Measurements from ENCODE around the gene ZNF888. TPM values are rescaled to one million over a fixed set of nuclear protein-coding genes. Genes with fewer than 3 reads are reported as not detected.

Gene ZNF888
- total and polyA plus RNA-seq, 5 donors from 2014 or later: 1.7 to 5.0 (median 2.4) TPM

GRCh38 chr19:52957591-52957990 lies 34.4 kb upstream of the ZNF888 start:
- DNase-seq: no peak
- peaks cover 11% of the 10 kb centered on the region for H3K4me1 ChIP-seq (ENCODE audit: control insufficient read depth, insufficient read depth, low read length, poor library complexity, severe bottlenecking)
- H3K27ac ChIP-seq (ENCODE audit: insufficient read depth, low read length, poor library complexity, severe bottlenecking): no peak overlapping the region
- H3K36me3 Mint-ChIP-seq: peaks cover 76% of the 10 kb centered on the region
- H3K9me3 ChIP-seq (ENCODE audit: control insufficient read depth in 2 of 2, low read length in 2 of 2): peaks cover 66 to 81% of the 10 kb centered on the region in 2 experiments
- H3K4me1 Mint-ChIP-seq: peaks cover 5 to 25% (median 6%) of the 10 kb centered on the region in 4 donors
- H3K27me3 ChIP-seq (ENCODE audit: control insufficient read depth, insufficient read depth, low read length): no peaks in the 10 kb centered on the region
- H3K4me3 ChIP-seq (ENCODE audit: low read depth, low read length): no peak overlapping the region
- peaks cover 72% of the 10 kb centered on the region for H3K36me3 ChIP-seq (ENCODE audit: control insufficient read depth, insufficient read depth, low read length)
- peak overlapping the region in 1 of 3 donors; percentile 67 for H3K27ac Mint-ChIP-seq
- no peak for ATAC-seq (ENCODE audit: low read depth in 2 of 2)
- H3K27me3 Mint-ChIP-seq: no peaks in the 10 kb centered on the region
- no peak overlapping the region for H3K4me3 Mint-ChIP-seq
- peaks cover 0 to 74% (median 33%) of the 10 kb centered on the region in 7 donors for H3K9me3 Mint-ChIP-seq

DNA sequence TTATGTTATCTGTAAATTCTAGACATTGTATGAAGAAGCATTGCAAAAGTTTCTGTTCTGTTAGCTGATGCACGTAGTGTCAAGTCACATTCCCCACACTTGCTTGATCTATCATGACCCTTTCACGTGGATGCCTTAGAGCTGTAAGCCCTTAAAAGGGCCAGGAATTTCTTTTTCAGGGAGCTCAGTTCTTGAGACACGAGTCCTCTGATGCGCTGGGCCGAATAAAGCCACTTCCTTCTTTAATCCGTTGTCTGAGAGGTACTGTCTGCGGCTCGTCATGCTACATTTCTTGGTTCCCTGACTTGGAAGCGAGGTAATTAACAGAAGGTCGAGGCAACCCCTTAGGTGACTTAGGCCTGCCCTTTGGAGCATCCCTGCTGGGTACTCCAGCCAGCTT lies 33.7 kb upstream of the ZNF888 start:
- peaks cover 79% of the 10 kb centered on the region for H3K36me3 ChIP-seq (ENCODE audit: control insufficient read depth, insufficient read depth, low read length)
- H3K4me3 Mint-ChIP-seq: no peak overlapping the region
- H3K27ac ChIP-seq (ENCODE audit: insufficient read depth, low read length, poor library complexity, severe bottlenecking): no peak overlapping the region
- H3K4me3 ChIP-seq (ENCODE audit: low read depth, low read length): no peak overlapping the region
- H3K4me1 ChIP-seq (ENCODE audit: control insufficient read depth, insufficient read depth, low read length, poor library complexity, severe bottlenecking): peaks cover 4% of the 10 kb centered on the region
- H3K9me3 Mint-ChIP-seq: peaks cover 0 to 81% (median 38%) of the 10 kb centered on the region in 7 donors
- no peaks in the 10 kb centered on the region for H3K27me3 ChIP-seq (ENCODE audit: control insufficient read depth, insufficient read depth, low read length)
- no peak for ATAC-seq (ENCODE audit: low read depth in 2 of 2)
- peak overlapping the region in 1 of 3 donors; percentile 26 for H3K27ac Mint-ChIP-seq
- DNase-seq: no peak
- H3K4me1 Mint-ChIP-seq: peaks cover 0 to 18% (median 5%) of the 10 kb centered on the region in 4 donors
- peaks cover 83% of the 10 kb centered on the region for H3K36me3 Mint-ChIP-seq
- H3K27me3 Mint-ChIP-seq: no peaks in the 10 kb centered on the region
- peaks cover 73 to 87% of the 10 kb centered on the region in 2 experiments for H3K9me3 ChIP-seq (ENCODE audit: control insufficient read depth in 2 of 2, low read length in 2 of 2)

DNA sequence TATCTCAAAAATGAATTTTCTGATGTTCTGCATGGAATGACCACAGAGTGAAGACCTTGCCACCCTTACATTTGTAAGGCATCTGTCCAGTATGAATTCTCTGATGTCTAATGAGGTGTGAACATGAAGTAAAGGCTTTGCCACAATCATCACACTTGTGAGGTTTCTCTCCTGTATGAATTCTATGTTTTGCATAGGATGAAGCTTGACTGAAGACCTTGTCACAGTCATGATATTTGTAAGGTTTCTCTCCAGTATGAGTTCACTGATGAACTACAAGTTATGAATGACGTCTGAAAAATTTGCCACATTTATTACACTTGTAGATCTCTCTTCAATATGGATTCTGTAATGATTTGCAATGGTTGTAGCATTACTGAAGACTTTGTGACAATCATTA lies 26.2 kb upstream of the ZNF888 start:
- no peak overlapping the region for H3K4me3 Mint-ChIP-seq

GRCh38 chr19:52948025-52948770 lies 25.0 kb upstream of the ZNF888 start:
- Histone ChIP-seq H3K36me3 (ENCODE audit: control insufficient read depth, insufficient read depth, low read length) (peaks cover 30% of the 10 kb centered on the region), H3K4me1 (ENCODE audit: control insufficient read depth, insufficient read depth, low read length, poor library complexity, severe bottlenecking) (peaks cover 1% of the 10 kb centered on the region), H3K4me3 (ENCODE audit: low read depth, low read length) (no peak overlapping the region), H3K9me3 (ENCODE audit: control insufficient read depth in 2 of 2, low read length in 2 of 2) (peaks cover 64 to 76% of the 10 kb centered on the region in 2 experiments), H3K27me3 (ENCODE audit: control insufficient read depth, insufficient read depth, low read length) (no peaks in the 10 kb centered on the region), H3K27ac (ENCODE audit: insufficient read depth, low read length, poor library complexity, severe bottlenecking) (no peak overlapping the region)
- H3K4me1 Mint-ChIP-seq: no peaks in the 10 kb centered on the region
- no peaks in the 10 kb centered on the region for H3K27me3 Mint-ChIP-seq
- DNase-seq: no peak
- no peak overlapping the region for H3K4me3 Mint-ChIP-seq
- peaks cover 0 to 64% (median 27%) of the 10 kb centered on the region in 7 donors for H3K9me3 Mint-ChIP-seq
- no peak for ATAC-seq (ENCODE audit: low read depth in 2 of 2)
- peaks cover 37% of the 10 kb centered on the region for H3K36me3 Mint-ChIP-seq
- H3K27ac Mint-ChIP-seq: no peak overlapping the region

More for the DNA sequence above, 26.2 kb upstream of the ZNF888 start:
- Mint-ChIP-seq H3K4me1 (no peaks in the 10 kb centered on the region), H3K9me3 (peaks cover 0 to 70% (median 32%) of the 10 kb centered on the region in 7 donors), H3K27ac (no peak overlapping the region), H3K36me3 (peaks cover 45% of the 10 kb centered on the region), H3K27me3 (no peaks in the 10 kb centered on the region)
- DNase-seq: no peak
- Histone ChIP-seq H3K9me3 (ENCODE audit: control insufficient read depth in 2 of 2, low read length in 2 of 2) (peaks cover 69 to 85% of the 10 kb centered on the region in 2 experiments), H3K4me3 (ENCODE audit: low read depth, low read length) (peak overlapping the region; percentile 3), H3K27me3 (ENCODE audit: control insufficient read depth, insufficient read depth, low read length) (no peaks in the 10 kb centered on the region), H3K36me3 (ENCODE audit: control insufficient read depth, insufficient read depth, low read length) (peaks cover 40% of the 10 kb centered on the region), H3K27ac (ENCODE audit: insufficient read depth, low read length, poor library complexity, severe bottlenecking) (no peak overlapping the region), H3K4me1 (ENCODE audit: control insufficient read depth, insufficient read depth, low read length, poor library complexity, severe bottlenecking) (no peaks in the 10 kb centered on the region)
- ATAC-seq (ENCODE audit: low read depth in 2 of 2): no peak

- Histone ChIP-seq H3K27ac (ENCODE audit: insufficient read depth, low read length, poor library complexity, severe bottlenecking) (no peak overlapping the region), H3K4me3 (ENCODE audit: low read depth, low read length) (no peak overlapping the region), H3K27me3 (ENCODE audit: control insufficient read depth, insufficient read depth, low read length) (no peaks in the 10 kb centered on the region), H3K36me3 (ENCODE audit: control insufficient read depth, insufficient read depth, low read length) (peaks cover 15% of the 10 kb centered on the region), H3K4me1 (ENCODE audit: control insufficient read depth, insufficient read depth, low read length, poor library complexity, severe bottlenecking) (peaks cover 8% of the 10 kb centered on the region), H3K9me3 (ENCODE audit: control insufficient read depth in 2 of 2, low read length in 2 of 2) (peaks cover 48 to 61% of the 10 kb centered on the region in 2 experiments)
- Mint-ChIP-seq H3K27ac (no peak overlapping the region), H3K9me3 (peaks cover 0 to 48% (median 31%) of the 10 kb centered on the region in 7 donors), H3K4me1 (peaks cover 0 to 11% (median 7%) of the 10 kb centered on the region in 4 donors), H3K36me3 (peaks cover 22% of the 10 kb centered on the region), H3K4me3 (no peak overlapping the region), H3K27me3 (peaks cover 5% of the 10 kb centered on the region)
- DNase-seq (no peak), ATAC-seq (ENCODE audit: low read depth in 2 of 2) (no peak)
Observed at GRCh38 chr19:52946322-52947310, 23.4 kb upstream of the ZNF888 start.

DNA sequence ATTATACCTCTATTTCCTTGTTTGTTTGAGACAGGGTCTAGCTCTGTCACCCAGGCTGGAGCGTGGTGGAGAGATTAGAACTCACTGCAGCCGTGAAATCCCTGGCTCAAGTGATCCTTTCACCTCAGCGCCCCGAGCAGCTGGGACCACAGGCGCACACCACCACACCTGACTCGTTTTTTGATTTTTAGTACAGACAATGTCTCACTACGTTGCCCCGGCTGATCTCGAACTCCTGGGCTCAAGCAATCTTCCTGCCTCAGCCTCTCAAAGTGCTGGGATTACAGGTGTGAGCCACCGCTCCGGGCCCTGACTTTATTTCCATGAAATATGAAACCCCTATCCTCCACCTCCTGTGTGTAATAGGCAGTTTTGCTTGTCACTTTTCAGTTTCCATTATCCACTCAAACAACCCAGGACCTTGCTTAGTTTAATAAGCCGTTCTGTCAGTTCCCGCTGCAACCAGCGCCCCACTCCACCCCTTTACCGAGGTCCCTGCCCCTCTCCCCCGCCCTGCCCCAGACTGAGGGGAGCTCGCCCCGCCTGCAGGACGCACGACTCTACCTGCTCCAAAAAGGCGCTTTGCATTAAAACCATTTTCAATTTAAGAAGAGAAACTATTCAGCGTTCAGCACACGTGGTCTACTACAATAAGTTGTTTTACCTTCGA lies 22.6 kb upstream of the ZNF888 start:
- H3K4me1 Mint-ChIP-seq: peaks cover 0 to 20% (median 12%) of the 10 kb centered on the region in 4 donors

More for the DNA sequence above, 22.6 kb upstream of the ZNF888 start:
- Histone ChIP-seq H3K36me3 (ENCODE audit: control insufficient read depth, insufficient read depth, low read length) (peaks cover 6% of the 10 kb centered on the region), H3K9me3 (ENCODE audit: control insufficient read depth in 2 of 2, low read length in 2 of 2) (peaks cover 40 to 52% of the 10 kb centered on the region in 2 experiments), H3K4me1 (ENCODE audit: control insufficient read depth, insufficient read depth, low read length, poor library complexity, severe bottlenecking) (peaks cover 8% of the 10 kb centered on the region), H3K4me3 (ENCODE audit: low read depth, low read length) (no peak overlapping the region), H3K27me3 (ENCODE audit: control insufficient read depth, insufficient read depth, low read length) (no peaks in the 10 kb centered on the region), H3K27ac (ENCODE audit: insufficient read depth, low read length, poor library complexity, severe bottlenecking) (no peak overlapping the region)
- H3K9me3 Mint-ChIP-seq: peaks cover 0 to 43% (median 29%) of the 10 kb centered on the region in 7 donors
- H3K27ac Mint-ChIP-seq: no peak overlapping the region
- H3K27me3 Mint-ChIP-seq: peaks cover 5% of the 10 kb centered on the region
- H3K36me3 Mint-ChIP-seq: peaks cover 14% of the 10 kb centered on the region
- DNase-seq (no peak), ATAC-seq (ENCODE audit: low read depth in 2 of 2) (no peak)
- no peak overlapping the region for H3K4me3 Mint-ChIP-seq
